HT-29 (cell line): ENCODE data around the gene SPAG9. TPM values are rescaled to one million over a fixed set of nuclear protein-coding genes. Genes with fewer than 3 reads are reported as not detected.

Experiments used
- DNase-seq: peaks from one replicate; pipeline ENCODE4 v3.0.0-alpha.2; 2015; ENCODE audit warnings: low spot score
- total RNA-seq: library from RNA; depleted of rRNA; stranded (reverse); fragments of >200 nt; shearing (Covaris generic); gene quantifications from 2 replicates; pipeline ENCODE4 v1.2.3, GENCODE V29; 2014

Gene SPAG9
- total RNA-seq, 1 experiment from 2014 or later, result 27.0 TPM

GRCh38 chr17:51046514-51047384 lies 73.9 kb downstream of the SPAG9 start:
- no peak for DNase-seq

GRCh38 chr17:51046046-51046445 lies 74.6 kb downstream of the SPAG9 start:
- DNase-seq, result no peak

- DNase-seq, result no peak
Observed at GRCh38 chr17:51045621-51046020, 75.0 kb downstream of the SPAG9 start.

- DNase-seq, result no peak
Observed at GRCh38 chr17:51044976-51045375, 75.7 kb downstream of the SPAG9 start.

GRCh38 chr17:51036084-51036483 lies 84.6 kb downstream of the SPAG9 start:
- DNase-seq, result no peak

- no peak for DNase-seq
Observed at GRCh38 chr17:51035431-51035830, 85.2 kb downstream of the SPAG9 start.

GRCh38 chr17:51034800-51035199 lies 85.9 kb downstream of the SPAG9 start:
- DNase-seq, result no peak

- no peak for DNase-seq
Observed at GRCh38 chr17:51032850-51033249, 87.8 kb downstream of the SPAG9 start.

- DNase-seq, result no peak
Observed at GRCh38 chr17:51029568-51030463, 90.9 kb downstream of the SPAG9 start.

GRCh38 chr17:51029142-51029541 lies 91.5 kb downstream of the SPAG9 start:
- no peak for DNase-seq

- no peak for DNase-seq
Observed at GRCh38 chr17:51028176-51028863, 92.3 kb downstream of the SPAG9 start.

- DNase-seq, result no peak
Observed at GRCh38 chr17:51018541-51018940, 102.1 kb downstream of the SPAG9 start.

- no peak for DNase-seq
Observed at GRCh38 chr17:51017270-51017669, 103.4 kb downstream of the SPAG9 start.

GRCh38 chr17:51016099-51016498 lies 104.6 kb downstream of the SPAG9 start:
- DNase-seq, result no peak

- DNase-seq, result no peak
Observed at GRCh38 chr17:51015145-51015558, 105.5 kb downstream of the SPAG9 start.

GRCh38 chr17:51014129-51014528 lies 106.5 kb downstream of the SPAG9 start:
- no peak for DNase-seq

GRCh38 chr17:51013322-51013721 lies 107.3 kb downstream of the SPAG9 start:
- DNase-seq, result no peak

GRCh38 chr17:51012538-51012937 lies 108.1 kb downstream of the SPAG9 start:
- no peak for DNase-seq

- DNase-seq, result no peak
Observed at GRCh38 chr17:51010173-51010675, 110.4 kb downstream of the SPAG9 start.

GRCh38 chr17:51006601-51007000 lies 114.1 kb downstream of the SPAG9 start:
- DNase-seq, result no peak

GRCh38 chr17:51005768-51006167 lies 114.9 kb downstream of the SPAG9 start:
- no peak for DNase-seq

GRCh38 chr17:51004249-51004648 lies 116.4 kb downstream of the SPAG9 start:
- no peak for DNase-seq
